Kidney (tissue), 14 donors: ENCODE measurements around the gene TENM4. TPM values are rescaled to one million over a fixed set of nuclear protein-coding genes. Genes with fewer than 3 reads are reported as not detected.

Experiments
- DNase-seq, 5 donors: peaks; one replicate each; pipeline ENCODE4 v3.0.0-alpha.2; 2013 to 2020
- FAIRE-seq: peaks from 2 replicates; lab custom pipeline; 2012; peaks lifted over from hg19 to GRCh38; lab: Jason Lieb, UNC
- H3K27ac ChIP-seq, 2 donors: one replicate each; pipeline ENCODE4 v1.7.0; 2013; ENCODE audit warnings: low read depth in 2 of 2, low read length in 2 of 2, inconsistent platforms in 1 of 2
- H3K27me3 ChIP-seq: one replicate; pipeline ENCODE4 v1.7.1; 2013; ENCODE audit warnings: low read length, inconsistent platforms; ENCODE audit not compliant: control insufficient read depth, insufficient read depth
- H3K36me3 ChIP-seq, 3 donors: one replicate each; pipeline versions ENCODE4 v1.7.0 to v1.7.1; 2013; ENCODE audit warnings: low read length in 3 of 3, control low read depth in 1 of 3, inconsistent platforms in 1 of 3; ENCODE audit not compliant: insufficient read depth in 3 of 3, control insufficient read depth in 2 of 3
- H3K4me1 ChIP-seq, 3 donors: one replicate each; pipeline versions ENCODE4 v1.7.0 to v1.7.1; 2013; ENCODE audit warnings: low read length in 3 of 3, inconsistent platforms in 1 of 3, low read depth in 1 of 3; ENCODE audit not compliant: control insufficient read depth in 2 of 3, insufficient read depth in 2 of 3
- H3K4me3 ChIP-seq, 3 donors: one replicate each; pipeline versions ENCODE4 v1.7.0 to v1.8.1; 2013; ENCODE audit warnings: low read length in 3 of 3, control low read depth in 1 of 3, inconsistent platforms in 1 of 3
- H3K9ac ChIP-seq, 3 donors: one replicate each; pipeline versions ENCODE4 v1.7.0 to v1.7.1; 2013; ENCODE audit warnings: low read length in 3 of 3, control low read depth in 1 of 3, inconsistent platforms in 1 of 3
- H3K9me3 ChIP-seq, 3 donors: one replicate each; pipeline versions ENCODE4 v1.7.0 to v1.7.1; 2013; ENCODE audit warnings: low read length in 3 of 3, control low read depth in 1 of 3, inconsistent platforms in 1 of 3; ENCODE audit not compliant: control insufficient read depth in 2 of 3, insufficient read depth in 1 of 3
- CTCF ChIP-seq: IDR thresholded peaks from 3 replicates; pipeline ENCODE4 v1.5.1; 2012; ENCODE audit warnings: mild to moderate bottlenecking, moderate library complexity, borderline replicate concordance; ENCODE audit not compliant: insufficient read depth; ENCODE audit errors: extremely low read depth
- intact Hi-C: fragments of 100-400 bp; cut with DNase I; formaldehyde crosslinking; loops from one replicate; pipeline ENCODE4 v1.11.1; 2022
- polyA plus RNA-seq: library from polyadenylated mRNA; stranded (reverse); fragments of 350-450 nt; fragmentation: Illumina TruSeq; extraction: RNeasy Lipid Tissue Mini Kit (QIAGEN cat#74804); gene quantifications from one replicate; pipeline ENCODE4 v1.2.3, GENCODE V29; 2014; ENCODE audit warnings: low read depth, low replicate concordance; ENCODE audit not compliant: insufficient read depth
- total RNA-seq: library from RNA; stranded (reverse); fragmentation: NEBNext Ultra II Directional; extraction: Animal tissue kit (Norgen Biotek cat#: 25700); gene quantifications from one replicate; pipeline ENCODE4 v1.2.1, GENCODE V29; 2021
- donor health status: control.
- donor health status: control.
- donor health status: control.
- donor health status: control.
- donor health status: control.
- donor health status: DM: yes; HTN: yes; CAD: no.
- donor health status: Normal renal cell carcinoma (clear cell type).

Gene TENM4
- total and polyA plus RNA-seq, 2 donors from 2014 or later: 0.34 to 31.0 TPM

- no peaks in the 10 kb centered on the region for H3K9me3 ChIP-seq
- no peak overlapping the region for H3K9ac ChIP-seq
- intact Hi-C loops: no loop called here
- no peaks in the 10 kb centered on the region for H3K4me1 ChIP-seq
- FAIRE-seq: no peak
- no peak overlapping the region for H3K4me3 ChIP-seq
- no peaks in the 10 kb centered on the region for H3K27me3 ChIP-seq
- DNase-seq: no peak
- TF ChIP-seq CTCF: no peak
- H3K36me3 ChIP-seq: no peaks in the 10 kb centered on the region
- no peak overlapping the region for H3K27ac ChIP-seq
Measured at GRCh38 chr11:78902771-78903507, 537.9 kb downstream of the TENM4 start.

- H3K9me3 ChIP-seq: no peaks in the 10 kb centered on the region
- no peaks in the 10 kb centered on the region for H3K4me1 ChIP-seq
- FAIRE-seq: no peak
Measured at GRCh38 chr11:78901831-78902230, 539.0 kb downstream of the TENM4 start.

DNA sequence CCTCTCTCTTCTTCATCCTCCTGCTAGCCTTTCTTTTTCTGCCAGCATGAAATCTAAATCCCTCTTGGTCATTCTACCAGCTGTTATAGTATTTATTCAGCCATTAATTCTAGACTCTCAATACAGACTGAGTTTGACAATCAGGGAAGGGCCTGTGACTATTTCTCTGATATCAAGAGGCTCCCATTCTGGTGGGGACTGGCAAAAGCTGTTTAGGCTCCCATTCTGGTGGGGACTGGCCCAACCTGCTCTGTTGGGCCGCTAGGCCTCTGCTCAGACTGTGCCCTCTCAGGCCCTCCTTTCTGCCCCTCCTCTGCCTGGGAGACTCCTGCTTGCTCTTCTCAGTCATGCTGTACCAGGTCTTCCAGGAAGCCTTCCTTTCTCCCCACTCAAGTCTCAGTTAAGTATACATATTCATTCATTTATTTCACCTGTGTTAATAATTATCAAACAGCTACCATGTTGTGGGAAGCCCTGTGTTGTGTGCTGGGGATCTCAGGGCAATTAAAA, 542.5 kb downstream of the TENM4 start:
- intact Hi-C loops: no loop called here

More at GRCh38 chr11:78901831-78902230, 539.0 kb downstream of the TENM4 start:
- Histone ChIP-seq H3K4me3 (no peak overlapping the region), H3K27me3 (no peaks in the 10 kb centered on the region), H3K9ac (no peak overlapping the region), H3K27ac (no peak overlapping the region), H3K36me3 (no peaks in the 10 kb centered on the region)
- TF ChIP-seq CTCF: no peak
- intact Hi-C loops: no loop called here
- DNase-seq: no peak

More for the DNA sequence above, 542.5 kb downstream of the TENM4 start:
- Histone ChIP-seq H3K4me1 (no peaks in the 10 kb centered on the region), H3K36me3 (no peaks in the 10 kb centered on the region), H3K9me3 (no peaks in the 10 kb centered on the region), H3K27me3 (no peaks in the 10 kb centered on the region), H3K27ac (no peak overlapping the region), H3K9ac (no peak overlapping the region), H3K4me3 (no peak overlapping the region)
- no peak for TF ChIP-seq CTCF
- FAIRE-seq (no peak), DNase-seq (peak in 1 of 5 donors; percentile 25)
